Left lung (tissue), 10 donors: ENCODE results near the gene SIRPA. TPM values are rescaled to one million over a fixed set of nuclear protein-coding genes. Genes with fewer than 3 reads are reported as not detected.
A peak's percentile ranks its signal among the peaks of the same experiment; 100 is the strongest.

Source experiments
- ATAC-seq: fragments of 200-7000 bp; cut with Tn5 transposase; one replicate; pipeline ENCODE4 v1.9.1; 2020; ENCODE audit warnings: moderate library complexity
- DNase-seq, 4 donors: peaks; one replicate each; pipeline ENCODE4 v3.0.0-alpha.2; 2013 to 2020
- H3K27ac ChIP-seq, 2 donors: fragments of 200-600 bp; sonication (generic) in 1 of 2; one replicate each; pipeline versions ENCODE4 v1.5.0 to v1.8.0; 2020 to 2021
- H3K27me3 ChIP-seq, 2 donors: fragments of 200-600 bp; sonication (generic) in 1 of 2; one replicate each; pipeline versions ENCODE4 v1.5.0 to v1.8.0; 2020 to 2021
- H3K36me3 ChIP-seq, 2 donors: fragments of 200-600 bp; sonication (generic) in 1 of 2; one replicate each; pipeline versions ENCODE4 v1.5.0 to v1.8.0; 2020 to 2021
- H3K4me1 ChIP-seq, 2 donors: fragments of 200-600 bp; one replicate each; pipeline ENCODE4 v1.8.0; 2021
- H3K4me3 ChIP-seq, 2 donors: fragments of 200-600 bp; sonication (generic) in 1 of 2; one replicate each; pipeline versions ENCODE4 v1.5.0 to v1.8.0; 2020 to 2021; ENCODE audit warnings: mild to moderate bottlenecking in 1 of 2
- H3K9me3 ChIP-seq, 2 donors: fragments of 200-600 bp; sonication (generic) in 1 of 2; one replicate each; pipeline versions ENCODE4 v1.5.0 to v1.8.0; 2020 to 2021
- CTCF ChIP-seq, 2 donors: fragments of 200-600 bp; sonication (generic) in 1 of 2; IDR thresholded peaks; one replicate each; pipeline versions ENCODE4 v1.5.0 to v1.8.0; 2021; ENCODE audit warnings: antibody characterized with exemption in 2 of 2
- intact Hi-C, 2 donors: fragments of 100-400 bp; cut with DNase I; formaldehyde crosslinking; loops; one replicate each; pipeline versions ENCODE4 v1.11.2 to v1.14.2; 2022
- polyA plus RNA-seq, 6 donors: library from polyadenylated mRNA; unstranded; fragments of 120-200 nt; gene quantifications; one replicate each; pipeline ENCODE4 v1.2.1, GENCODE V29; 2013; ENCODE audit not compliant: insufficient read length in 6 of 6
- total RNA-seq, 2 donors: library from RNA; stranded (reverse); fragmentation: NEBNext Ultra II Directional; extraction: Animal tissue kit (Norgen Biotek cat#: 25700); gene quantifications; one replicate each; pipeline ENCODE4 v1.2.1, GENCODE V29; 2021
- donor health status: DM: no; HTN: yes; CAD: no.
- donor health status: DM: no; HTN: no; CAD: no.

Gene SIRPA
- total and polyA plus RNA-seq, 8 donors: 9.8 to 102 (median 12.4) TPM

GRCh38 chr20:1885940-1886693 is 9.1 kb upstream of the SIRPA start:
- Histone ChIP-seq H3K4me3 (no peak overlapping the region), H3K9me3 (no peaks in the 10 kb centered on the region), H3K4me1 (peaks cover 0 to 63% of the 10 kb centered on the region in 2 donors), H3K27ac (no peak overlapping the region), H3K36me3 (no peaks in the 10 kb centered on the region), H3K27me3 (peaks cover 17 to 97% of the 10 kb centered on the region in 2 donors)
- DNase-seq (peak in 1 of 4 donors; percentile 41), ATAC-seq (no peak)
- intact Hi-C loops: no loop called here
- no peak for TF ChIP-seq CTCF (IDR thresholded peaks at IDR 0.05)

DNA sequence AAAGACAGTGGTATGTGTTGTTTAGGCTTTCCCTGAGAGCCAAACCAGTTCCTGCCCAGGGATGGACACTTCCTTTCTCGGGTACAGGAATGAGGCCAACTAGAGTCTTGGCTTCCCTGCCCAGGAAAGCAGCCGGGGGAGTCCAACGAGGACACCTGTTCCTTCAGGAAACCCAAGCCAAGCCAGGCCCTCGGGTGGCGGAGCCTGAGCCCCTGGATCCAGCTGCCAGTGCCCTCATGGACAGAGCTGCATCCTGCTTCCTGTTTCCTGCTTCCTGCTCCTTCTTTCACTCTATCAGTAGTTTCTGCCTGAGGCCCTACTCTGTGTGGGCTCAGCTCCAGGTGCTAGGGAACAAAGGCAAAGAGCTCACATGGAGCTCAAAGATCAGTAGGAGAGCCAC is 7.9 kb upstream of the SIRPA start:
- H3K27me3 ChIP-seq: peaks cover 17 to 98% of the 10 kb centered on the region in 2 donors
- H3K36me3 ChIP-seq: no peaks in the 10 kb centered on the region
- DNase-seq (peak in 1 of 4 donors; percentile 55), ATAC-seq (no peak)
- H3K27ac ChIP-seq: no peak overlapping the region
- intact Hi-C loops: no loop called here
- H3K9me3 ChIP-seq: no peaks in the 10 kb centered on the region
- peaks cover 0 to 56% of the 10 kb centered on the region in 2 donors for H3K4me1 ChIP-seq
- no peak for TF ChIP-seq CTCF (IDR thresholded peaks at IDR 0.05)
- H3K4me3 ChIP-seq: no peak overlapping the region

DNA sequence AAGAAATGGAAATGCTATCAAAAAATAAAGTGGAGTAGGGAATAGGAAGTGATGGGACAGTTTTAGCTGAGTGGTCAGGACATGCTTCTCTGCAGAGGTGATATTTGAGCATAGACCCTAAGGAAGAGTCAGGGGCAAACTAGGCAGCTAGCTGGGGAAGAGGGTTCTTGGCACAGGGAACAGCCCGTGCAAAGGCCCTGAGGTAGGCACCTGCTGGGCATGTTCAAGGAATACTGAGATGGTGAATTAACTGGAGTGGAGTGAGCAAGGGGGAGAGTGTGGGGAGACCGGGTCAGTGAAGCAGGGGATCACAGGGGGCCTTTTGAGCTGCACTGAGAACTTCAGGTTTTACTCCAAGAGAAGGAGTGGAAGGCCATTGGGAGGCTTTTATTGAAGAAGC is 7.5 kb upstream of the SIRPA start:
- Histone ChIP-seq H3K9me3 (no peaks in the 10 kb centered on the region), H3K4me1 (peaks cover 0 to 56% of the 10 kb centered on the region in 2 donors), H3K4me3 (no peak overlapping the region), H3K27me3 (peaks cover 17 to 98% of the 10 kb centered on the region in 2 donors), H3K36me3 (no peaks in the 10 kb centered on the region), H3K27ac (no peak overlapping the region)
- no peak for TF ChIP-seq CTCF (IDR thresholded peaks at IDR 0.05)
- DNase-seq (no peak), ATAC-seq (no peak)
- intact Hi-C loops: no loop called here

- intact Hi-C loops: no loop called here
- no peak for TF ChIP-seq CTCF (IDR thresholded peaks at IDR 0.05)
- Histone ChIP-seq H3K36me3 (no peaks in the 10 kb centered on the region), H3K4me1 (peaks cover 0 to 56% of the 10 kb centered on the region in 2 donors), H3K4me3 (no peak overlapping the region), H3K27me3 (peaks cover 17 to 96% of the 10 kb centered on the region in 2 donors), H3K27ac (peak overlapping the region in 1 of 2 donors; percentile 64), H3K9me3 (no peaks in the 10 kb centered on the region)
- DNase-seq (peak in 2 of 4 donors; percentile 52 to 84), ATAC-seq (peak; percentile 48)
Measured at GRCh38 chr20:1888796-1889463, 6.3 kb upstream of the SIRPA start.
